ENCODE measurements around the gene SNRPA.
"Not testable (repeated sequence)": the region's sequence is repeated elsewhere in the genome, so short reads cannot be mapped to it uniquely, and the experiment has no call there.

DNA sequence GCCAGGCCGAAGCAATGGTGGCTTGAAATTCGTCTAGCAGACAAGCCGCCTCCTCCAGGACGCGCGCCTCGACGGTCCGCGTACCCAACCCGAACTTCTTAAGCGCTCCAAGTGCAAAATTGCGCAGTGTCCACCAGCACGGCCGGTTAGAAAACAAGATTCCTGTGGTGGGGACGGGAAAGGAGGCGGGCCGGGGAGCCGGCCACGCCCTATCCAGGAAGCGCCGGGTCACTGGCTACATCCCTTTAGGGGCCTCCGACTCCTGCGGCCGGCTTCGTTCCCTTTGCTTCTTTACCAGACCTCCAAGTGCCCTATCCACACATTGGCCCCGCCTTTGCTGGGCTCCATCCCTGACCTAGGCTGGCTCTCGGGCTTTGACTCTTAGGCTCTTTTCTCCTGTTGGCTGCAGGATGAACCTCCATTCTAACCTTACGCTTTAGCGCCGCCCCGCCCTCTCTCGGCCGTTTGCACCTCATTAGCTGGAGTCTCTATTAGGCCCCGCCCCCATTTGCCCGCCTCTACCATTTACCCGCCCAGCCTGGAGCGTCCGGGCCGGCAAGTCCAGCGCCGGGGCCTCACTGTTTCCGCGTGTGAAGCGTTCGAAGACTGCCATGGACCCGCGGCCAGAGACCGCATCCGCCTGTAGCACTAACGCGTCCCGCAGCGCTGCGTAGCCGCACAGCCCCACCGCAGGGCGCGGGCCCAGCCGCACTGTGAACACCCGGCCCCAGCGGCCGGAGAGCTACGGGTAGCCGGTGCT is 59.8 kb downstream of the SNRPA start:
- TF ChIP-seq, protein P1, sequence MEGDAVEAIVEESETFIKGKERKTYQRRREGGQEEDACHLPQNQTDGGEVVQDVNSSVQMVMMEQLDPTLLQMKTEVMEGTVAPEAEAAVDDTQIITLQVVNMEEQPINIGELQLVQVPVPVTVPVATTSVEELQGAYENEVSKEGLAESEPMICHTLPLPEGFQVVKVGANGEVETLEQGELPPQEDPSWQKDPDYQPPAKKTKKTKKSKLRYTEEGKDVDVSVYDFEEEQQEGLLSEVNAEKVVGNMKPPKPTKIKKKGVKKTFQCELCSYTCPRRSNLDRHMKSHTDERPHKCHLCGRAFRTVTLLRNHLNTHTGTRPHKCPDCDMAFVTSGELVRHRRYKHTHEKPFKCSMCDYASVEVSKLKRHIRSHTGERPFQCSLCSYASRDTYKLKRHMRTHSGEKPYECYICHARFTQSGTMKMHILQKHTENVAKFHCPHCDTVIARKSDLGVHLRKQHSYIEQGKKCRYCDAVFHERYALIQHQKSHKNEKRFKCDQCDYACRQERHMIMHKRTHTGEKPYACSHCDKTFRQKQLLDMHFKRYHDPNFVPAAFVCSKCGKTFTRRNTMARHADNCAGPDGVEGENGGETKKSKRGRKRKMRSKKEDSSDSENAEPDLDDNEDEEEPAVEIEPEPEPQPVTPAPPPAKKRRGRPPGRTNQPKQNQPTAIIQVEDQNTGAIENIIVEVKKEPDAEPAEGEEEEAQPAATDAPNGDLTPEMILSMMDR (IDR thresholded peaks at IDR 0.05) = not testable (repeated sequence)
- peak in 1 of 2 donors; percentile 59 for TF ChIP-seq EP300 (IDR thresholded peaks at IDR 0.05)
- TF ChIP-seq POLR2A (IDR thresholded peaks at IDR 0.05) = not testable (repeated sequence)
